ENCODE data around the gene HDAC6.

GRCh38 chrX:48824066-48824465 is 22.2 kb downstream of the HDAC6 start:
- TF ChIP-seq SUZ12 (IDR thresholded peaks at IDR 0.05; ENCODE audit: extremely low read depth, insufficient read depth, insufficient read length): no peak
- no peak for TF ChIP-seq YY1 (IDR thresholded peaks at IDR 0.05; ENCODE audit: insufficient read depth, insufficient read length)

All from NT2/D1 (cell line).